Body of pancreas (tissue), 4 donors: ENCODE results near the gene MYH14.

Source experiments
- CTCF ChIP-seq, 7 experiments: fragments of 450-650 bp in 4 of 7; fragments of 200-600 bp in 3 of 7; sonication (generic) in 3 of 7; IDR thresholded peaks; one replicate each; pipeline ENCODE4 v1.5.1; 2016 to 2019; ENCODE audit warnings: antibody characterized with exemption in 7 of 7
- POLR2A ChIP-seq, 3 donors: fragments of 450-650 bp; IDR thresholded peaks; one replicate each; pipeline ENCODE4 v1.6.1; 2016; ENCODE audit warnings: antibody characterized with exemption in 3 of 3, mild to moderate bottlenecking in 2 of 3

- no peak for TF ChIP-seq POLR2A (IDR thresholded peaks at IDR 0.05)
- peak; percentile 21 to 49 (median 35) for TF ChIP-seq CTCF (IDR thresholded peaks at IDR 0.05)
Observed at GRCh38 chr19:50252111-50252886, 48.9 kb downstream of the MYH14 start.
